ENCODE measurements around the gene FLT3LG.

GRCh38 chr19:49463960-49464740 lies 9.9 kb upstream of the FLT3LG start:
- TF ChIP-seq GTF2F1 (IDR thresholded peaks at IDR 0.05; ENCODE audit: low read depth, low read length) (no peak), MCM7 (IDR thresholded peaks at IDR 0.05) (no peak)
